Memory B cell (primary cell): ENCODE measurements around the gene FBP1.

ENCODE experiments used
- ATAC-seq: fragments of 150-1000 bp; cut with Tn5 transposase; 2 replicates; pipeline ENCODE4 v1.10.0; 2021; ENCODE audit warnings: low read depth, mild to moderate bottlenecking, moderate library complexity
- DNase-seq, 2 donors: peaks; one replicate each; pipeline ENCODE4 v3.0.0; 2022; ENCODE audit warnings: low spot score in 2 of 2
- H3K27ac Mint-ChIP-seq: one replicate; pipeline ENCODE4 v1.8.0; 2022; ENCODE audit warnings: mild to moderate bottlenecking, moderate library complexity, mixed read lengths
- H3K27me3 Mint-ChIP-seq: one replicate; pipeline ENCODE4 v1.8.0; 2022; ENCODE audit warnings: mixed read lengths
- H3K36me3 Mint-ChIP-seq: one replicate; pipeline ENCODE4 v1.8.0; 2022; ENCODE audit warnings: mild to moderate bottlenecking, mixed read lengths
- H3K4me1 Mint-ChIP-seq: one replicate; pipeline ENCODE4 v1.8.0; 2022; ENCODE audit warnings: mixed read lengths
- H3K4me3 Mint-ChIP-seq: one replicate; pipeline ENCODE4 v1.8.0; 2022; ENCODE audit warnings: mild to moderate bottlenecking, moderate library complexity, mixed read lengths
- H3K9me3 Mint-ChIP-seq: one replicate; pipeline ENCODE4 v1.8.0; 2022; ENCODE audit warnings: mixed read lengths

The FBP1 gene

GRCh38 chr9:94666364-94667099, 27.2 kb upstream of the FBP1 start:
- DNase-seq: no peak
- peaks cover 5% of the 10 kb centered on the region for H3K4me1 Mint-ChIP-seq
- no peak overlapping the region for H3K4me3 Mint-ChIP-seq
- H3K27ac Mint-ChIP-seq: no peak overlapping the region
- no peak for ATAC-seq
- no peaks in the 10 kb centered on the region for H3K36me3 Mint-ChIP-seq
- no peaks in the 10 kb centered on the region for H3K9me3 Mint-ChIP-seq
- peaks cover 14% of the 10 kb centered on the region for H3K27me3 Mint-ChIP-seq

GRCh38 chr9:94665613-94666012, 26.3 kb upstream of the FBP1 start:
- H3K4me3 Mint-ChIP-seq: no peak overlapping the region
- H3K4me1 Mint-ChIP-seq: peaks cover 5% of the 10 kb centered on the region
- peaks cover 14% of the 10 kb centered on the region for H3K27me3 Mint-ChIP-seq
- no peaks in the 10 kb centered on the region for H3K9me3 Mint-ChIP-seq
- no peak overlapping the region for H3K27ac Mint-ChIP-seq
- no peak for DNase-seq
- H3K36me3 Mint-ChIP-seq: no peaks in the 10 kb centered on the region
- no peak for ATAC-seq

GRCh38 chr9:94664801-94665200, 25.5 kb upstream of the FBP1 start:
- Mint-ChIP-seq H3K27me3 (peaks cover 14% of the 10 kb centered on the region), H3K4me3 (no peak overlapping the region)

GRCh38 chr9:94663640-94664039, 24.3 kb upstream of the FBP1 start:
- peaks cover 14% of the 10 kb centered on the region for H3K27me3 Mint-ChIP-seq
- no peak for ATAC-seq
- H3K36me3 Mint-ChIP-seq: no peaks in the 10 kb centered on the region
- H3K4me1 Mint-ChIP-seq: peaks cover 2% of the 10 kb centered on the region
- H3K9me3 Mint-ChIP-seq: no peaks in the 10 kb centered on the region
- H3K4me3 Mint-ChIP-seq: no peak overlapping the region
- no peak for DNase-seq
- no peak overlapping the region for H3K27ac Mint-ChIP-seq

More at GRCh38 chr9:94664801-94665200, 25.5 kb upstream of the FBP1 start:
- no peak overlapping the region for H3K27ac Mint-ChIP-seq
- no peaks in the 10 kb centered on the region for H3K9me3 Mint-ChIP-seq
- ATAC-seq (no peak), DNase-seq (no peak)
- H3K4me1 Mint-ChIP-seq: peaks cover 5% of the 10 kb centered on the region
- no peaks in the 10 kb centered on the region for H3K36me3 Mint-ChIP-seq

GRCh38 chr9:94663140-94663539, 23.8 kb upstream of the FBP1 start:
- Mint-ChIP-seq H3K36me3 (no peaks in the 10 kb centered on the region), H3K4me3 (no peak overlapping the region), H3K27me3 (peaks cover 14% of the 10 kb centered on the region), H3K4me1 (no peaks in the 10 kb centered on the region), H3K27ac (no peak overlapping the region), H3K9me3 (no peaks in the 10 kb centered on the region)
- DNase-seq: no peak
- no peak for ATAC-seq

GRCh38 chr9:94657021-94657725, 17.9 kb upstream of the FBP1 start:
- ATAC-seq (no peak), DNase-seq (no peak)
- Mint-ChIP-seq H3K4me1 (peaks cover 14% of the 10 kb centered on the region), H3K9me3 (no peaks in the 10 kb centered on the region), H3K4me3 (no peak overlapping the region), H3K27ac (no peak overlapping the region), H3K36me3 (no peaks in the 10 kb centered on the region), H3K27me3 (peaks cover 1% of the 10 kb centered on the region)

- DNase-seq: peak; percentile 47 to 70
- no peaks in the 10 kb centered on the region for H3K27me3 Mint-ChIP-seq
- H3K36me3 Mint-ChIP-seq: no peaks in the 10 kb centered on the region
- H3K9me3 Mint-ChIP-seq: no peaks in the 10 kb centered on the region
- ATAC-seq: peak; percentile 99
- peak overlapping the region; percentile 93 for H3K27ac Mint-ChIP-seq
- peaks cover 14% of the 10 kb centered on the region for H3K4me1 Mint-ChIP-seq
- H3K4me3 Mint-ChIP-seq: peak overlapping the region; percentile 86
These were observed 16.9 kb upstream of the FBP1 start for GRCh38 chr9:94656200-94656599.

GRCh38 chr9:94655739-94656138, 16.4 kb upstream of the FBP1 start:
- ATAC-seq: peak; percentile 14
- H3K27ac Mint-ChIP-seq: peak overlapping the region; percentile 93
- DNase-seq: peak in 1 of 2 donors; percentile 13

GRCh38 chr9:94654165-94654894, 15.0 kb upstream of the FBP1 start:
- Mint-ChIP-seq H3K27me3 (no peaks in the 10 kb centered on the region), H3K9me3 (no peaks in the 10 kb centered on the region), H3K36me3 (no peaks in the 10 kb centered on the region), H3K4me1 (peaks cover 14% of the 10 kb centered on the region), H3K27ac (no peak overlapping the region), H3K4me3 (no peak overlapping the region)
- ATAC-seq (no peak), DNase-seq (no peak)

More at GRCh38 chr9:94655739-94656138, 16.4 kb upstream of the FBP1 start:
- Mint-ChIP-seq H3K27me3 (no peaks in the 10 kb centered on the region), H3K9me3 (no peaks in the 10 kb centered on the region), H3K36me3 (no peaks in the 10 kb centered on the region), H3K4me1 (peaks cover 14% of the 10 kb centered on the region), H3K4me3 (peak overlapping the region; percentile 86)

GRCh38 chr9:94650949-94651348, 11.6 kb upstream of the FBP1 start:
- no peak for ATAC-seq

GRCh38 chr9:94649100-94649819, 9.9 kb upstream of the FBP1 start:
- H3K36me3 Mint-ChIP-seq: no peaks in the 10 kb centered on the region
- peak; percentile 26 for ATAC-seq
- no peaks in the 10 kb centered on the region for H3K4me1 Mint-ChIP-seq
- DNase-seq: no peak
- H3K9me3 Mint-ChIP-seq: no peaks in the 10 kb centered on the region
- peaks cover 2% of the 10 kb centered on the region for H3K27me3 Mint-ChIP-seq
- H3K27ac Mint-ChIP-seq: no peak overlapping the region
- H3K4me3 Mint-ChIP-seq: no peak overlapping the region

More at GRCh38 chr9:94650949-94651348, 11.6 kb upstream of the FBP1 start:
- Mint-ChIP-seq H3K4me3 (no peak overlapping the region), H3K4me1 (peaks cover 6% of the 10 kb centered on the region), H3K27ac (no peak overlapping the region), H3K9me3 (no peaks in the 10 kb centered on the region), H3K36me3 (no peaks in the 10 kb centered on the region), H3K27me3 (no peaks in the 10 kb centered on the region)
- no peak for DNase-seq

GRCh38 chr9:94648185-94648584, 8.9 kb upstream of the FBP1 start:
- H3K27ac Mint-ChIP-seq: no peak overlapping the region

GRCh38 chr9:94645901-94646300, 6.6 kb upstream of the FBP1 start:
- DNase-seq: no peak
- H3K4me1 Mint-ChIP-seq: no peaks in the 10 kb centered on the region
- peaks cover 2% of the 10 kb centered on the region for H3K27me3 Mint-ChIP-seq
- ATAC-seq: no peak
- H3K27ac Mint-ChIP-seq: no peak overlapping the region
- H3K4me3 Mint-ChIP-seq: no peak overlapping the region
- H3K36me3 Mint-ChIP-seq: no peaks in the 10 kb centered on the region
- no peaks in the 10 kb centered on the region for H3K9me3 Mint-ChIP-seq

More at GRCh38 chr9:94648185-94648584, 8.9 kb upstream of the FBP1 start:
- no peak for ATAC-seq
- Mint-ChIP-seq H3K27me3 (peaks cover 2% of the 10 kb centered on the region), H3K9me3 (no peaks in the 10 kb centered on the region), H3K4me3 (no peak overlapping the region), H3K4me1 (no peaks in the 10 kb centered on the region), H3K36me3 (no peaks in the 10 kb centered on the region)
- no peak for DNase-seq
